Stimulated activated CD4-positive, alpha-beta T cell treated with anti-CD3 and anti-CD28 coated beads, Interleukin-12 subunit alpha, Interleukin-12 subunit beta, amount 100 ng/mL, for 24 hours (primary cell): Measurements from ENCODE around the gene GPR155.
A peak's percentile ranks its signal among the peaks of the same experiment; 100 is the strongest.

Experiments used
- DNase-seq, 2 experiments: peaks; one replicate each; pipeline ENCODE4 v3.0.0-alpha.2; 2020; ENCODE audit warnings: low read depth in 2 of 2

The GPR155 gene

DNA sequence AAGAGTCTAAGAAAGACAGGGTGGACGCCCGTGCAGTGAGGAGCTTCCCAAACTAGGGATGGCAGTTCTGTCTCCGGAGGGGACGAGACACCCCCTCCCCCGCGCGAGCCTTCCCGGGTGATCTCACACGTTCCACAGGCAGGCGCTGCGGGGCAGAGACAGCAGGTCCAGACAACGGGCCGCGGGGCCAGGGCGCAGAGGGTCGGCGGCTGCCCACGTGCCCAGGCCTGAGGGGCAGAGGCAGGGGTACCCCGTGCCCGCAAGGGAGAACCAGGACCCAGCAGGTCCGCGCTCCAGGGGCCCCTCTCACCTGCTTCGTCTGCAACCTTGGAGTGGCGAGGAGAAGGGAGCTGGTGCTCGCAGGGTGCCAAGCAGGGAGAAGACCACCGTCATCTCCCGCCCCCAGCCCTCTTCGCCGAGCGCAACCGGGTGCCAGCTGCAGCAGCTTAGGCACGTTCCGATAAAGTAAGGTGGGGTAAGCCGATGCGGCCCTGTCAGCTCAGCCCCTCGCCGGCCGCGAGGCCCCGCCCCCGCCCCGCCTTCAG is at the start of gene GPR155:
Gene GPR155, minus strand, starts transcription at position 467 of the 545 bp plus-strand sequence. CDS start 5,073 bp downstream, outside the sequence.
- peak in 1 of 2 experiments; percentile 40 for DNase-seq

DNA sequence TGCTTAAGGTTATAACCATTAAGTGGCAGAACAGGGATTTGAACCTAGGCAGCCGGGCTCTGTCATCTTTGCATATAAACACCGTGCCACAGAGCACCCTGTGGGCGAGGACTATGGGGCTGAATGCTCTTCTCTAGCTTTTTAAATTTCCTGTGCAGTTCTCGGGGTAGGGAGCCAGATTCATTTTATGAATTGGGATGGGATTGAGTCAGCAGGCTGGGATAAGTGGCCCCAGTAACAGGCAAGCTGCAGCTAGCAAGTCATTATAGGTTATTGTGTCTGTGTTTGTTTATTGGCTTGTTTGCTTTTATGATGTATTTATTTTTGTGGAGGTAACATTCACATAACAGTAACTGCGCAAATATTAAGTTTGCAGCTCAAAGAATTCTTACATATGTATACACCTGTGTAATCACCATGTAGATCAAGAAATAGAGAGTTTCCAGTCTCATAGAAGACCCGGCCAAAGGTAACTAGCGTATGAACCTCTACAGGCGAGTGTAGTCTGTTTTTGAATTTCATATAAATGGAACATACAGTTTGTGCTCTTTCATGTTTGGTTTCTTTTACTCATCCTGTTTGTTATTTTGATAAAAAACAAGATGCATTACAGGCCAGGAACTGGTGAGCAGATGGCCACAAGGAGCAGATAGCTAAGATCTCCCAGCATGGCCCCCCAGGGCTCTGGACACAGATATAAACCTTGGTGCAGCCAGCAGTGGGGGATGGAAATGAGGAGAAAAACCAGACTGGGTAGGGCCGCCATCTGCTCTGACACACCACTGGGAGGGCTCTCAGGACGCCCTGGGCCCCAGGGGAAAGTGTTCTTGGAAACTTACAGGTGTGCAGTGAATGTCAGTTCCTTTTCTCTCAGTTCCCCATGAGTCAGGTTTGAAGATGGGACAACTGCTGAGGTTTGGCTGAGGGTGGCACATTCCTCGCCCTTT is 49.2 kb upstream of the GPR155 start:
- no peak for DNase-seq

DNA sequence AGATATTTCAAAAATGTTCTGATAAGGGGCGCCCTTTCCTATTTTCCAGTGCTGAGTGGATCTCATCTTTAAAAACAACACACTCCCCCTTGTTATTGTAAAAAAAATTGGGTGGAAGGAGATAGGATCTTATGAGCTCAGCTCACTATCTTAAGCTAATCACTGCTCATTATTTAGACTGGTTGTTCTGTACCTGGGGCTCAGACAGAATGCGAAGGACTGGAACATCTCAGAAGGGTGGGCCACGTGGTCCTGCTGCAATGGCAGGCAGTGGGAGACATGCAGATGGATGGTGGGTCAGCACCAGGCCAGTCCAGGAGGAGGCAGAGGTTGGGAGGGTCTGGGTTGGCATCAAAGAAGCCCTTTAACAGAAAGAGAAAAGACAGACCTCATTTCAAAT is 48.3 kb upstream of the GPR155 start:
- no peak for DNase-seq

- DNase-seq, result no peak
Observed at GRCh38 chr2:174529916-174530315, 43.1 kb upstream of the GPR155 start.

- DNase-seq, result no peak
Observed at GRCh38 chr2:174527959-174528358, 41.1 kb upstream of the GPR155 start.

GRCh38 chr2:174527101-174527721 is 40.4 kb upstream of the GPR155 start:
- DNase-seq, result no peak

- DNase-seq, result no peak
Observed at GRCh38 chr2:174524527-174524926, 37.7 kb upstream of the GPR155 start.

GRCh38 chr2:174522553-174522952 is 35.7 kb upstream of the GPR155 start:
- DNase-seq, result no peak

DNA sequence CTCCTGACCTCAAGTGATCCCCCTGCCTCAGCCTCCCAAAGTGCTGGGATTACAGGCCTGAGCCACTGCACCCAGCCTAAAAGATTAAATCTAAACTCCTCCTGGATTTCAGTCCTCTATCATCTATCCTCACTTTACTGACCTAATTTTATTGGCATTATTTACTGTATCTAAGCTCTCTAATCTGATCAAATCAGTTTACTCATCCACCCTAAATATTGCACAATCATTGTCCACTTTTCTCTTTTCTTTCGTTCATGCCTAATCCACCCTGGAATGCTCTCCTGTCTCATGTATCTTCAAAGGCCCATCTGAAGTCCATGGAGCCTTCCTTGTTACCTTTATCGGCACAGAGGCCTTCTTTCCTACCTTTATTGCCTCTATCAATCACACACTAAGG is 31.6 kb upstream of the GPR155 start:
- DNase-seq, result no peak

- DNase-seq, result no peak
Observed at GRCh38 chr2:174516501-174517378, 29.9 kb upstream of the GPR155 start.

DNA sequence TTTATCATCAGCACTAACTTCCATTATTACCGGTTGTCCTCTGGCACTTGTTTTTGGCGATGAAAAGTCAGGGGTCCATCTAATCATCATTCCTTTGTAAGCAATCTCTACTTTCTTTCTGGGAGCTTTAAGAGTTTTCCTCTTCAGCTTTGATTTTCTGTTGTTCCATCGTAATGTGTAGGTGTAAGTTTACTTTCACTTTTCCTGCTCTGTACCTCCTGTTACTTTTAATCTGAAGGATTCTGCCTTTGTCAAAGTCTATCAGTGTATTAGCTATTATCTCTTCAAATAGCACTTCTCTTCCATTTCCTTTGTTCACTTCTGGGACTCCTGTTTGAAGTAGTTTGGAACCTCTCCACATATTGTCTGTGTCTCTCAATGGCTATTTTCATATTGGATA is 25.5 kb upstream of the GPR155 start:
- DNase-seq, result no peak

GRCh38 chr2:174511580-174512260 is 24.9 kb upstream of the GPR155 start:
- no peak for DNase-seq

DNA sequence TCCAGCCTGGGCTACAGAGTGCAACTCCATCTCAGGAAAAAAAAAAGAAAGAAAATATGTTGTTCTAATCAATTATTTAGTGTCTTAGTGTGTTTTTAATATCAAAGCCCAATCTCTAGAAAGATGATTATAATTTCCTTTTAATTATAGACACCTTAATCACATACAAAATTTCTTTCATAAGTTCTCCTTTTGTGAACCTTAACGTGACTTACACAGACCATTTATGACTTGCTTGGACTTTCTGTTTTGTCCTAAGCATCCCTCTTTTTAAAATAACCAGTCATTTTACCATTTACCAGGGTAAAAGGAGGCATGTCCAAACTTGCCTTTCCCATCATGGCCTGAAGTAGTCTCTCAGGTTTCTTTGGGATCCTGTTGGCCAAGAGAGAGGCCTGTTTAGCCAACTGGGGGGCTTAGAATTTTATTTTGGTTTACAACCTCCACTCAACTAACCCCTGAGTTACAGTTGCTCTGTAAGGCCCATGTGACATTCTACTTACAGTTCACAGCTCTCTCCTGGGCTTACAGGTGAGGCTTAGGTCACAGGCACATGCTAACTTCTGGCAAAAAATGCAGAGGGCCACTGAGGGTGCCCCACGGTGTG is 23.9 kb upstream of the GPR155 start:
- no peak for DNase-seq

GRCh38 chr2:174503161-174503809 is 16.5 kb upstream of the GPR155 start:
- DNase-seq, result no peak

GRCh38 chr2:174499371-174499770 is 12.5 kb upstream of the GPR155 start:
- DNase-seq, result no peak

DNA sequence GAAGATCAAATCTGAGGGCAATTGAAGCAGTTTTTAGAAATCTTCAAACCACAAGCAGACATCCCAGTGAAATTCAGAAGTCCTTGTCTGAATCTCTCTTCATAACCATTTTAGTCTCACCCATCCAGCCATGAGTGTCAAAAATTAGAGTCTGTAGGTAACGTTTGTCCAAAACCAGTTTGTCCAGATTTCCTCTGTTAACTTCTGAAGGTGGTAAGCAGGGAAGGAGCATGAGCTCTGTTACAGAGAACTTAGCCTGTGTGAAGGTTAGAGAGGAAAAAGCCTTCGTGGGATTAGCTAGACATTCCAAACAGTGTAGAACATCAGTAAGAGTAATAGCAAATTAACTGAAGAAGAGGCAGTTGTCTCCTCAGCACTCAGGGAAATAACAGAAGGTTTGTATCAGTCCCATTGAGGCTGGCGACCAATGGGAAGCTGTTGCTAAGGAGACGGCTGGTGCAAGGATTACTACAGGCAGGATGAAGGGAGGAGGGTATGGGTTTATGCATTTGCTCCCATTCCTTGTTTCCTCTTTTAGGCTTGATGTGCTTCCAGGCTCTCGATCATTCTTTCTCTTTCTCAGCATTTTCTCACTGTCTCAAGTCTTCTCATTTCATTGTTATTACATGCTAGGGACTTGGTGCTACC is 8.7 kb upstream of the GPR155 start:
- no peak for DNase-seq

- no peak for DNase-seq
Observed at GRCh38 chr2:174493549-174494331, 6.9 kb upstream of the GPR155 start.

DNA sequence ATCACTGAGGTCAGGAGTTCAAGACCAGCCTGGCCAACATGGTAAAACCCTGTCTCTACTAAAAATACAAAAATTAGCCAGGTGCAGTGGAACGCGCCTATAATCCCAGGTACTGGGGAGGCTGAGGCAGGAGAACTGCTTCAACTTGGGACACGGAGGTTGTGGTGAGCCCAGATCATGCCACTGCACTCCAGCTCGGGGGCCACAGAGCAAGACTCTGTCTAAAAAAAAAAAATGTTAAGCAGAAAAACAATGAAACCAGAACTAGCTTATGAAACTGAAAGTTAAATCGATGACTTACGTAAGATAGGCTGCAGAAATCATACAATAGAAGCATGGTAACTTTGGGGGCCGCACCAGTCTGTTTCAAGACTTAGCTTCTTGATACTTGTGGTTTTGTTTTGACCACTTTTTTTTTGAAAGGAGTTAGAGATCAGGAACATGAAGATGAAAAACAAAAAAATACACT is 6.2 kb upstream of the GPR155 start:
- DNase-seq, result peak in 1 of 2 experiments; percentile 24

- DNase-seq, result no peak
Observed at GRCh38 chr2:174491947-174492346, 5.1 kb upstream of the GPR155 start.
